Omental fat pad (tissue), 4 donors: ENCODE results near the gene ZNF84. TPM values are rescaled to one million over a fixed set of nuclear protein-coding genes. Genes with fewer than 3 reads are reported as not detected.

Experiments
- ATAC-seq: fragments of 150-250 bp; one replicate; pipeline ENCODE4 v1.9.1; 2016; ENCODE audit warnings: mild to moderate bottlenecking, moderate library complexity; ENCODE audit not compliant: low FRiP score
- DNase-seq: peaks from one replicate; pipeline ENCODE4 v3.0.0-alpha.2; 2019; ENCODE audit warnings: low spot score
- total RNA-seq, 4 donors: library from RNA; depleted of rRNA; stranded (reverse); fragments of >200 nt; gene quantifications; one replicate each; pipeline ENCODE4 v1.1.0, GENCODE V29; 2016
- TF ChIP-seq, protein P1 (sequence below), 3 donors: fragments of 450-650 bp; IDR thresholded peaks; one replicate each; pipeline ENCODE4 v1.5.1; 2016 to 2017; ENCODE audit warnings: antibody characterized with exemption in 3 of 3, mild to moderate bottlenecking in 3 of 3, moderate library complexity in 2 of 3

Gene ZNF84
- total RNA-seq, 4 donors from 2014 or later, result 14.5 to 29.2 (median 22.5) TPM

GRCh38 chr12:133046698-133047097 is 9.4 kb downstream of the ZNF84 start:
- no peak for ATAC-seq
- no peak for DNase-seq
- TF ChIP-seq, protein P1, sequence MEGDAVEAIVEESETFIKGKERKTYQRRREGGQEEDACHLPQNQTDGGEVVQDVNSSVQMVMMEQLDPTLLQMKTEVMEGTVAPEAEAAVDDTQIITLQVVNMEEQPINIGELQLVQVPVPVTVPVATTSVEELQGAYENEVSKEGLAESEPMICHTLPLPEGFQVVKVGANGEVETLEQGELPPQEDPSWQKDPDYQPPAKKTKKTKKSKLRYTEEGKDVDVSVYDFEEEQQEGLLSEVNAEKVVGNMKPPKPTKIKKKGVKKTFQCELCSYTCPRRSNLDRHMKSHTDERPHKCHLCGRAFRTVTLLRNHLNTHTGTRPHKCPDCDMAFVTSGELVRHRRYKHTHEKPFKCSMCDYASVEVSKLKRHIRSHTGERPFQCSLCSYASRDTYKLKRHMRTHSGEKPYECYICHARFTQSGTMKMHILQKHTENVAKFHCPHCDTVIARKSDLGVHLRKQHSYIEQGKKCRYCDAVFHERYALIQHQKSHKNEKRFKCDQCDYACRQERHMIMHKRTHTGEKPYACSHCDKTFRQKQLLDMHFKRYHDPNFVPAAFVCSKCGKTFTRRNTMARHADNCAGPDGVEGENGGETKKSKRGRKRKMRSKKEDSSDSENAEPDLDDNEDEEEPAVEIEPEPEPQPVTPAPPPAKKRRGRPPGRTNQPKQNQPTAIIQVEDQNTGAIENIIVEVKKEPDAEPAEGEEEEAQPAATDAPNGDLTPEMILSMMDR (IDR thresholded peaks at IDR 0.05), result no peak

DNA sequence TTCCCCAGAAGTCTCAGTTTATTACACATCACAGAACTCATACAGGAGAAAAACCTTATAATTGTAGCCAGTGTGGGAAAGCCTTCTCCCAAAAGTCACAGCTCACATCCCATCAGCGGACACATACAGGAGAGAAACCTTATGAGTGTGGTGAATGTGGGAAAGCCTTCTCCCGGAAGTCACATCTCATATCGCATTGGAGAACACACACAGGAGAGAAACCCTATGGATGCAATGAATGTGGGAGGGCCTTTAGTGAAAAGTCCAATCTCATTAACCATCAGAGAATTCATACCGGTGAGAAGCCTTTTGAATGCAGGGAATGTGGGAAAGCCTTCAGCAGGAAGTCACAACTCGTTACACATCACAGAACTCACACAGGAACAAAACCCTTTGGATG is 20.1 kb downstream of the ZNF84 start:
- DNase-seq (no peak), ATAC-seq (no peak)
- TF ChIP-seq, protein P1 (IDR thresholded peaks at IDR 0.05), result no peak

GRCh38 chr12:133058203-133059113 is 21.1 kb downstream of the ZNF84 start:
- DNase-seq (no peak), ATAC-seq (no peak)
- TF ChIP-seq, protein P1 (IDR thresholded peaks at IDR 0.05), result no peak

- TF ChIP-seq, protein P1 (IDR thresholded peaks at IDR 0.05), result no peak
- DNase-seq (no peak), ATAC-seq (no peak)
Measured at GRCh38 chr12:133061954-133062353, 24.6 kb downstream of the ZNF84 start.

DNA sequence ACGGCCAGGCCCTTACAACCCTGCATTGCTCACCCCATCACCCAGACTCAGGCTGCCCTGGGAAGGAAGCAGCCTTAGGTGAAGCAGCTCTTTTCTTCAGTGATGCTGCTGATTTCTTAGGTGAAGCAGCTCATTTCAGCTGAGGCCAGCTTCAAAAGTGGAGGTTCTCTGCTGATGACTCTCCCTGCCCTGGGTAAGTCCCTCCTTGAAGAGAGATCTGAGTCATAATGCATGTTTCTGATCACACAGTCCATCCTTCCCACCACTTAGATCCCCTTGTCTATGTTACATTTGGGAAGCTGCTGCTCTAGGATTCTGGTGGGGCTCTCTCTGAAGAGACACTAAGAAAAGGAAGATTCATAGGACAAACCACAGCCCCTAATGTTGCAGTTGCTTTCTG is 26.2 kb downstream of the ZNF84 start:
- ATAC-seq, result no peak
- no peak for DNase-seq
- TF ChIP-seq, protein P1 (IDR thresholded peaks at IDR 0.05), result no peak

- ATAC-seq, result no peak
- TF ChIP-seq, protein P1 (IDR thresholded peaks at IDR 0.05), result no peak
Measured at GRCh38 chr12:133073836-133074235, 36.5 kb downstream of the ZNF84 start.

DNA sequence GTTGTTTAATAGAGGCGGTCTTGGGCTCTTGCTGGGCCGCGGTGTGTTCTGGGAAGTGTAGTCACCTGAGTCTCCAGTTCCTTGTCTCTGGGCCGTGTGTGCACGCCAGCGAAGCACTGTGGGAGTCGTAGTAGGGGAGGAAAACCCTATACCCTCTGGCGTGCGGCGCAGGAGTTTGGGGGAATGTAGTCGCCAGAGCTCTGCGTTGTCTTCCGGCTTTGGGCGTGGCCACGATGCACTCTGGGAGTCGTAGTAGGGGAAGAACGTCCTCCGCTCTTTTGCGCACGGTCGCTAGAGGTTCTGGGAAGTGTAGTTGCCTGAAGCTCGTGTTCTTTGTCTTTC is 42.7 kb downstream of the ZNF84 start:
- DNase-seq, result peak; percentile 81
- TF ChIP-seq, protein P1 (IDR thresholded peaks at IDR 0.05), result no peak

More at GRCh38 chr12:133073836-133074235, 36.5 kb downstream of the ZNF84 start:
- DNase-seq, result no peak

More for the DNA sequence above, 42.7 kb downstream of the ZNF84 start:
- peak; percentile 97 for ATAC-seq
